Small intestine (tissue), 7 donors: ENCODE results near the gene FBXL16. TPM values are rescaled to one million over a fixed set of nuclear protein-coding genes. Genes with fewer than 3 reads are reported as not detected.

Source experiments
- DNase-seq, 2 donors: peaks; one replicate each; pipeline versions ENCODE4 v3.0.0 to v3.0.0-alpha.2; 2013
- FAIRE-seq: peaks from 2 replicates; lab custom pipeline; 2012; peaks lifted over from hg19 to GRCh38; lab: Jason Lieb, UNC
- H3K27ac ChIP-seq, 3 donors: one replicate each; pipeline ENCODE4 v1.5.1; 2013; ENCODE audit warnings: low read length in 2 of 3, mild to moderate bottlenecking in 2 of 3, control low read depth in 1 of 3, inconsistent platforms in 1 of 3, low read depth in 1 of 3, moderate library complexity in 1 of 3
- H3K27me3 ChIP-seq, 3 donors: one replicate each; pipeline ENCODE4 v1.6.1; 2013; ENCODE audit warnings: low read length in 3 of 3, inconsistent platforms in 1 of 3; ENCODE audit not compliant: control insufficient read depth in 3 of 3, insufficient read depth in 3 of 3
- H3K36me3 ChIP-seq, 3 donors: one replicate each; pipeline ENCODE4 v1.6.1; 2013; ENCODE audit warnings: low read length in 3 of 3, inconsistent platforms in 1 of 3, low read depth in 1 of 3, mild to moderate bottlenecking in 1 of 3, moderate library complexity in 1 of 3; ENCODE audit not compliant: control insufficient read depth in 3 of 3, insufficient read depth in 2 of 3
- H3K4me1 ChIP-seq, 3 donors: one replicate each; pipeline ENCODE4 v1.6.1; 2013; ENCODE audit warnings: low read length in 2 of 3, inconsistent platforms in 1 of 3, low read depth in 1 of 3, mild to moderate bottlenecking in 1 of 3, moderate library complexity in 1 of 3; ENCODE audit not compliant: control insufficient read depth in 3 of 3, insufficient read depth in 2 of 3
- H3K4me3 ChIP-seq, 3 donors: one replicate each; pipeline ENCODE4 v1.5.1; 2013; ENCODE audit warnings: low read length in 3 of 3, control low read depth in 1 of 3, inconsistent platforms in 1 of 3, low read depth in 1 of 3, mild to moderate bottlenecking in 1 of 3, moderate library complexity in 1 of 3
- H3K9me3 ChIP-seq, 2 donors: one replicate each; pipeline ENCODE4 v1.6.1; 2013; ENCODE audit warnings: low read depth in 1 of 2, low read length in 1 of 2; ENCODE audit not compliant: control insufficient read depth in 2 of 2, insufficient read depth in 1 of 2
- WGBS, 3 donors: extraction: QIAGEN DNeasy Blood & Tissue Kit; methylation state at CpG; one replicate each; pipeline ENCODE4 v1.1.7; 2013; 5-methylcytosine and 5-hydroxymethylcytosine counted together
- polyA plus RNA-seq, 4 donors: library from polyadenylated mRNA; stranded (reverse) in 3 of 4; unstranded in 1 of 4; fragments of 200-250 nt in 3 of 4; fragments of 120-200 nt in 1 of 4; gene quantifications; one replicate each; pipeline versions ENCODE4 v1.2.1 to v1.2.3, GENCODE V29; 2013
- donor health status: healthy with polysubstance abuse.
- donor health status: control.
- donor health status: control.
- donor health status: Bipolar disorder and iron deficiency.
- donor health status: healthy.

FBXL16 gene
- polyA plus RNA-seq, 4 donors: 0.81 to 3.4 (median 1.2) TPM

GRCh38 chr16:667113-667779 lies 38.4 kb downstream of the FBXL16 start:
- Histone ChIP-seq H3K36me3 (peaks cover 12 to 77% (median 15%) of the 10 kb centered on the region in 3 donors), H3K9me3 (no peaks in the 10 kb centered on the region), H3K4me3 (no peak overlapping the region), H3K27ac (peak overlapping the region in 1 of 3 donors; percentile 48), H3K27me3 (no peaks in the 10 kb centered on the region), H3K4me1 (peaks cover 0 to 10% (median 0%) of the 10 kb centered on the region in 3 donors)
- DNase-seq (no peak), FAIRE-seq (no peak)
- 78 to 85% (median 78%) methylated on average over 22 of the region's 22 CpGs for whole genome bisulfite sequencing, 3 donors

DNA sequence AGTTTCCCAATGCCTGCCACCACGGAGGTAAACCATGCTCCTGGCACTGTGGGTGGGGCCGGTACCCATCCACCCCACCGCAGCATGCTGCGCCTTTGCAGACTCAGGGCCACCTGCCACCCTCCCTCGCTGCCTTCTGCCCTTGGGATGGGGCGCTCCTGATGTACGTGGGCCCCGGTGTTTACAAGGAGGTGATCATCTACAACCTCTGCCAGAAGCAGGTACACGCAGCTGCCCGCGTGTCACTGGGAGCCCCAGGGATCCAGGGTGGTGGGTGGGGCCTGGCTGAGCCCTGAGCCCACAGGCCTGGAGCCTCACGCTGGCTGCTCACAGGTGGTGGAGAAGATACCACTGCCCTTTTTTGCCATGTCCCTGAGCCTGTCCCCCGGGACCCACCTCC lies 39.0 kb downstream of the FBXL16 start:
- DNase-seq: no peak
- FAIRE-seq: no peak
- Histone ChIP-seq H3K4me3 (no peak overlapping the region), H3K27me3 (no peaks in the 10 kb centered on the region), H3K4me1 (peaks cover 0 to 16% (median 0%) of the 10 kb centered on the region in 3 donors), H3K36me3 (peaks cover 5 to 77% (median 8%) of the 10 kb centered on the region in 3 donors), H3K9me3 (no peaks in the 10 kb centered on the region), H3K27ac (no peak overlapping the region)
- 88 to 92% (median 91%) methylated on average over 13 of the region's 13 CpGs for WGBS, 3 donors

- no peaks in the 10 kb centered on the region for H3K9me3 ChIP-seq
- 94 to 95% (median 94%) methylated on average over 20 to 21 of the region's 21 CpGs for WGBS, 3 donors
- FAIRE-seq: no peak
- no peak for DNase-seq
- H3K4me1 ChIP-seq: peaks cover 0 to 20% (median 0%) of the 10 kb centered on the region in 3 donors
- H3K4me3 ChIP-seq: no peak overlapping the region
- peaks cover 0 to 77% (median 0%) of the 10 kb centered on the region in 3 donors for H3K36me3 ChIP-seq
- no peaks in the 10 kb centered on the region for H3K27me3 ChIP-seq
- H3K27ac ChIP-seq: no peak overlapping the region
Measured at GRCh38 chr16:662597-662996, 43.0 kb downstream of the FBXL16 start.

DNA sequence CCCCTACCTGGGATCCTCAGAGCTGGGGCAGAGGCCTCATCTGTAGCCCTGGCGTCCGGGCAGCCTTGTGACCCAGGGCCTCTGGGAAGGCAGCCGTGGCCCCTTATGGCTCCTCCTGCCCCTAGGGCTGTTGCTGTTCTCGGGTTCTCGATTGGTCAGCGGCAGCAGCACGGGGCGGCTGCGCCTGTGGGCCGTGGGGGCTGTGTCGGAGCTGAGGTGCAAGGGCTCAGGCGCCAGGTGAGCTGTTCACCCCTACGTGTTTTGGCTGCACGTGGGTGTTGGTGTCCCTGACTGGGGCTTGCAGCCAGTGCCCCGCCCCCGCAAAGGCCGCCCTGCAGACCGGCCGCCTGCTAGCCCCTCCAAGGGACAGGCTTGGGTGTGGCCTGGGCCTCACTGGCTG lies 43.5 kb downstream of the FBXL16 start:
- Histone ChIP-seq H3K36me3 (peaks cover 0 to 77% (median 0%) of the 10 kb centered on the region in 3 donors), H3K4me3 (no peak overlapping the region), H3K4me1 (peaks cover 0 to 17% (median 0%) of the 10 kb centered on the region in 3 donors), H3K27ac (no peak overlapping the region), H3K9me3 (no peaks in the 10 kb centered on the region), H3K27me3 (no peaks in the 10 kb centered on the region)
- 90 to 94% (median 92%) methylated on average over 15 to 19 of the region's 19 CpGs for WGBS, 3 donors
- DNase-seq (no peak), FAIRE-seq (no peak)

GRCh38 chr16:661184-661821 lies 44.3 kb downstream of the FBXL16 start:
- FAIRE-seq (no peak), DNase-seq (no peak)
- no peaks in the 10 kb centered on the region for H3K9me3 ChIP-seq
- WGBS, 3 donors: 51 to 70% (median 67%) methylated on average over 33 to 35 of the region's 35 CpGs
- H3K27ac ChIP-seq: peak overlapping the region in 2 of 3 donors; percentile 14 to 35
- H3K4me3 ChIP-seq: no peak overlapping the region
- H3K4me1 ChIP-seq: peaks cover 0 to 17% (median 0%) of the 10 kb centered on the region in 3 donors
- no peaks in the 10 kb centered on the region for H3K27me3 ChIP-seq
- peaks cover 0 to 77% (median 0%) of the 10 kb centered on the region in 3 donors for H3K36me3 ChIP-seq

DNA sequence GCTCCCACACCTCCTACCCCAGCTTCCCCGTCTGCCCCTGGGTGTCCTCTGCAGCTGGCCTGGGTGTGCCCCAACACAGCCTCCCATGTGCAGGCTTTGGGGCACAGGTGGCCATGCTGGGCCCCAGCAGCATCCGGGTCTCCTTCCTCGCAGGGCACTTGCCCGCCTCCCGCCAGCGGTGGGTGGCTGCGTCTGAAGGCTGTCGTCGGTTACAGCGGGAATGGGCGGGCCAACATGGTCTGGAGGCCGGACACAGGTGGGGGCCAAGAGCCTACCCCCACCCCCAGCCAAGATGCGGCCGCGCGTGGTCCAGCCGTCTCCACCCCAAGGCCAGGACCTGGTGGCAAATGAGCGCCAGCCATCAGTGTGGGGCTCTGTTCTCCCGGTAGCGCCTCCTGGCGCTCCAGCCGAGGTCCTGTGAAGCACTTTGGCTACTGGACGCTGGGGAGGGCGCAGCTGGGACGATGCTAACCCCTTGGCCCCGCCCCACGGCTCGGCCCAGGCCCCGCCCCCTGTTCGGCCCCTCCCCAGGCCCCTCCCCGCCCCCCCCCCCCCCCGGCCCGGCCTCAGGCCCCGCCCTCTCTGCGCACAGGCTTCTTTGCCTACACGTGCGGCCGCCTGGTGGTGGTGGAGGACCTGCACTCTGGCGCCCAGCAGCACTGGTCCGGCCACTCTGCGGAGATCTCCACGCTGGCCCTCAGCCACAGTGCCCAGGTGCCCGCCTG lies 45.0 kb downstream of the FBXL16 start:
- no peaks in the 10 kb centered on the region for H3K27me3 ChIP-seq

DNA sequence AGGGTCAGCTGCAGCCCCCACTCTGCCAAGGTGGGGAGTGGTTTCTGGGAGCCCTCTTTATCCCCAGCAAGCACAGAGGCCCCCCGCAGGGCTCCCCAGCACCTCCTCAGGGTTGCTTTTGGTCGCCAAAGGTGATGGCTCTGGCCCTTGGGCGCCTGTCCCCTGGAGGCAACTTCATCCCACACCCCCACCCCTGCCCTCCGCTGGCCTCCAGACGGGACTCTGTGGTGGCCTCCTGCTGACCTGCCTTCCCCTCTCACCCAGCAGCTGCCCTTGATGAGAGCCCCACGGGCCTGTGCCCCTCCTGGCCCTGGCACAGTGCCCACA lies 45.5 kb downstream of the FBXL16 start:
- no peak for DNase-seq
- FAIRE-seq: no peak
- WGBS, 3 donors: 61 to 69% (median 67%) methylated on average over 6 of the region's 6 CpGs
- Histone ChIP-seq H3K4me3 (no peak overlapping the region), H3K27me3 (no peaks in the 10 kb centered on the region), H3K4me1 (peaks cover 0 to 17% (median 0%) of the 10 kb centered on the region in 3 donors), H3K27ac (peak overlapping the region in 1 of 3 donors; percentile 59), H3K36me3 (peaks cover 0 to 83% (median 0%) of the 10 kb centered on the region in 3 donors), H3K9me3 (no peaks in the 10 kb centered on the region)

More for the DNA sequence above, 45.0 kb downstream of the FBXL16 start:
- no peaks in the 10 kb centered on the region for H3K9me3 ChIP-seq
- H3K27ac ChIP-seq: peak overlapping the region in 2 of 3 donors; percentile 53 to 59
- peaks cover 0 to 78% (median 0%) of the 10 kb centered on the region in 3 donors for H3K36me3 ChIP-seq
- H3K4me1 ChIP-seq: peaks cover 0 to 17% (median 0%) of the 10 kb centered on the region in 3 donors
- FAIRE-seq (no peak), DNase-seq (peak; percentile 84 to 88)
- WGBS, 3 donors: 20 to 25% (median 21%) methylated on average over 24 to 41 of the region's 43 CpGs
- no peak overlapping the region for H3K4me3 ChIP-seq

GRCh38 chr16:659618-660017 lies 46.0 kb downstream of the FBXL16 start:
- H3K36me3 ChIP-seq: peaks cover 0 to 88% (median 0%) of the 10 kb centered on the region in 3 donors
- H3K27me3 ChIP-seq: no peaks in the 10 kb centered on the region
- H3K27ac ChIP-seq: no peak overlapping the region
- WGBS, 3 donors: 90 to 91% (median 90%) methylated on average over 11 to 20 of the region's 20 CpGs
- no peak for DNase-seq
- H3K4me1 ChIP-seq: peaks cover 0 to 17% (median 0%) of the 10 kb centered on the region in 3 donors
- H3K4me3 ChIP-seq: no peak overlapping the region
- H3K9me3 ChIP-seq: no peaks in the 10 kb centered on the region
- no peak for FAIRE-seq
